ENCODE data around the gene TRIM65. TPM values are rescaled to one million over a fixed set of nuclear protein-coding genes. Genes with fewer than 3 reads are reported as not detected.

TRIM65 gene
- total and polyA plus RNA-seq, 2 of the 13 experiments (the other 11 are each of a cell fraction or from before 2014, with no cell fraction given) = 10.3 to 22.4 TPM

DNA sequence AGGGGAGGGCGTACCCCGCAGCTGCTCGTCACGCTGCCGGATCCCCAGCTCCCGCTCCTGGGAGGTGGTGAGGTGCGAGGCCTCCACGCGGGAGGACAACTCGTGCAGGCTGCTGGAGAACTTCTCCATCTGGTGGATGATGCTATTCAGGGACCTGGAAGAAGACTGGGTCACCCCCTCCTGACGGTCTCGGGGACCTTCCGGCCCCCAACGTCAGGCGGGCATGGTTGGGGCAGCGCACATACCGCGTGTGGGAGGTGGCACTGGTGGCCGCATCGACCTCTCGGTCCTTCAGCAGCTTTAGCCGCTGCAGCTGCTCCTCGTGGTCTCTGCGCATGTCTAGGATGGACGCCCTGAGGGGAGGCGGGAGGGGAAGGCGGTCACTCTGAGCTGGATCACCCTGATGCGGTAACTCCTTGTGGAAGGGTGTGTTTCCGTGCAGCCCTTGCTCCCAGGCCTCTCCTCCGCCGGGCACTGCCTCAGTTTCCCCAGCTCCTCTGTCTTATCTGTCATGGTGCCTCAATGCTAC lies 21.2 kb upstream of the TRIM65 start:
- CTCF ChIA-PET (ENCODE audit: low intra/inter-chr PET ratio, low total read pairs) = no interaction called here
- Histone ChIP-seq H3K9ac (ENCODE audit: insufficient read depth, low read depth, low read length) (no peak overlapping the region), H4K20me1 (ENCODE audit: insufficient read depth, low read length) (no peaks in the 10 kb centered on the region), H3K4me1 (ENCODE audit: insufficient read depth, low read length) (peaks cover 35% of the 10 kb centered on the region), H2AFZ (ENCODE audit: low read length) (no peak overlapping the region), H3K27me3 (ENCODE audit: control insufficient read depth in 1 of 2, insufficient read depth in 2 of 2, low read length in 2 of 2) (no peaks in the 10 kb centered on the region), H3K36me3 (replicated peaks in 1 of 2; ENCODE audit: control insufficient read depth in 1 of 2, insufficient read depth in 2 of 2, low read length in 2 of 2) (no peaks in the 10 kb centered on the region), H3K4me2 (ENCODE audit: low read depth, low read length) (no peak overlapping the region), H3K9me3 (ENCODE audit: low read length) (no peaks in the 10 kb centered on the region), H3K27ac (ENCODE audit: extremely low read length, insufficient read depth, low read length) (no peak overlapping the region), H3K4me3 (replicated peaks in 1 of 3; ENCODE audit: insufficient read depth in 1 of 3, low read depth in 2 of 3, low read length in 3 of 3) (no peak overlapping the region), H3K79me2 (ENCODE audit: insufficient read depth, low read length) (no peaks in the 10 kb centered on the region)
- DNase-seq (ENCODE audit: low spot score) (no peak), ATAC-seq (no peak), FAIRE-seq (no peak)
- POLR2A ChIA-PET = interaction anchor here (0.7 to 1.4 kb wide), 4 partner anchors 9 to 23 kb away, joined by 3 to 6 read pairs (median 4); partner anchors contain the start of genes FBF1 and MRPL38
- BruUV-seq (replicated peaks) = no TSS peak
- in situ Hi-C loops (cut with HindIII; ENCODE audit: extremely low pct_ligation_motif_present, low pct_unique_long_range_greater_than_20kb) = no loop called here
- no peak for TF ChIP-seq PITX1 (CRISPR knock-in tag; IDR thresholded peaks at IDR 0.05)
- TF ChIP-seq GTF2F1 (IDR thresholded peaks at IDR 0.05; ENCODE audit: low read length) = no peak
- no peak for TF ChIP-seq MYNN (CRISPR knock-in tag; IDR thresholded peaks at IDR 0.05; ENCODE audit: low read depth)
- TF ChIP-seq, protein P1, sequence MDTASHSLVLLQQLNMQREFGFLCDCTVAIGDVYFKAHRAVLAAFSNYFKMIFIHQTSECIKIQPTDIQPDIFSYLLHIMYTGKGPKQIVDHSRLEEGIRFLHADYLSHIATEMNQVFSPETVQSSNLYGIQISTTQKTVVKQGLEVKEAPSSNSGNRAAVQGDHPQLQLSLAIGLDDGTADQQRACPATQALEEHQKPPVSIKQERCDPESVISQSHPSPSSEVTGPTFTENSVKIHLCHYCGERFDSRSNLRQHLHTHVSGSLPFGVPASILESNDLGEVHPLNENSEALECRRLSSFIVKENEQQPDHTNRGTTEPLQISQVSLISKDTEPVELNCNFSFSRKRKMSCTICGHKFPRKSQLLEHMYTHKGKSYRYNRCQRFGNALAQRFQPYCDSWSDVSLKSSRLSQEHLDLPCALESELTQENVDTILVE (CRISPR knock-in tag; IDR thresholded peaks at IDR 0.05) = no peak
- TF ChIP-seq, protein P2, sequence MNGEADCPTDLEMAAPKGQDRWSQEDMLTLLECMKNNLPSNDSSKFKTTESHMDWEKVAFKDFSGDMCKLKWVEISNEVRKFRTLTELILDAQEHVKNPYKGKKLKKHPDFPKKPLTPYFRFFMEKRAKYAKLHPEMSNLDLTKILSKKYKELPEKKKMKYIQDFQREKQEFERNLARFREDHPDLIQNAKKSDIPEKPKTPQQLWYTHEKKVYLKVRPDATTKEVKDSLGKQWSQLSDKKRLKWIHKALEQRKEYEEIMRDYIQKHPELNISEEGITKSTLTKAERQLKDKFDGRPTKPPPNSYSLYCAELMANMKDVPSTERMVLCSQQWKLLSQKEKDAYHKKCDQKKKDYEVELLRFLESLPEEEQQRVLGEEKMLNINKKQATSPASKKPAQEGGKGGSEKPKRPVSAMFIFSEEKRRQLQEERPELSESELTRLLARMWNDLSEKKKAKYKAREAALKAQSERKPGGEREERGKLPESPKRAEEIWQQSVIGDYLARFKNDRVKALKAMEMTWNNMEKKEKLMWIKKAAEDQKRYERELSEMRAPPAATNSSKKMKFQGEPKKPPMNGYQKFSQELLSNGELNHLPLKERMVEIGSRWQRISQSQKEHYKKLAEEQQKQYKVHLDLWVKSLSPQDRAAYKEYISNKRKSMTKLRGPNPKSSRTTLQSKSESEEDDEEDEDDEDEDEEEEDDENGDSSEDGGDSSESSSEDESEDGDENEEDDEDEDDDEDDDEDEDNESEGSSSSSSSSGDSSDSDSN (CRISPR knock-in tag; IDR thresholded peaks at IDR 0.05) = no peak
- no peak for TF ChIP-seq NFE2 (CRISPR knock-in tag; IDR thresholded peaks at IDR 0.05)
- no peak for TF ChIP-seq ZNF225 (CRISPR knock-in tag; IDR thresholded peaks at IDR 0.05)
- TF ChIP-seq HOXA5 (CRISPR knock-in tag; IDR thresholded peaks at IDR 0.05) = no peak
- intact Hi-C loops (cut with micrococcal nuclease; ENCODE audit: unreplicated experiment) = no loop called here
- 91% methylated on average over 28 of the region's 31 CpGs for WGBS (ENCODE audit: low lambda C conversion rate)

All from HepG2 (cell line).